ENCODE results near the gene SNPH. TPM values are rescaled to one million over a fixed set of nuclear protein-coding genes. Genes with fewer than 3 reads are reported as not detected.
"Not testable (repeated sequence)": the region's sequence is repeated elsewhere in the genome, so short reads cannot be mapped to it uniquely, and the experiment has no call there.

Gene SNPH
- total and polyA plus RNA-seq, 2 donors from 2014 or later: 3.1 TPM

DNA sequence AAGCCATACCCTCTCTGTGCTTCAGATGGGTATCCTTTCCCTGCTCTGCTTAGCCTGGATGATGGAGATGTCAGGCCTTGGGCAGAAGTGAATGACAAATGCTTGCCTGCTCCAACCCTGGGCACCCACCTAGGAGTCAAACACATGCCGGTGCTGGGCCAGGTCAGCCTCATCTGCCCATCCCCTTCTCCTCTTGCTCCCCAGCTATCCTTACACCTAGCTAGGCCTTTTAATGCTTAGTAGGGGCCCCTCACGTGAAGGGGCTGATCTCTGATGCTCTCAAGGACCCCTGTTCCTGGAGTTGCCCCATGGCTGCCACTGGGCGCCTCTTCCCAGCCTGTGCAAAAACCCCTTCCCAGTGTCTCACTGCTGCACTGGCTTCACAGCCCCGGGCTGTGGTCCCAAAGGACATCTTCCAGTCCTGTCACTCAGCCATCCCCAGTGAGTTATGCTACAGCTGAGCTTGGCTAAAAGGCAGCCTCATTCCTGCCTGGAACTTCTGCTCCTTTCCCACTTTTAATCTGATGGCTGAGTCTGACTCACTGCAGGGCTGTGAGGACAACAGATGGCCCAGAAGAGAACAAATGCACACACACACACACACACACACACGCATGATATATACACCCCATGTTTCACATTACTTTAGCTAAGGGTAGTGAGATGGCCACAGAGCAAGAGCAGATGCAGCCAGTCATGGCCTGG is 75.6 kb downstream of the SNPH start:
- Histone ChIP-seq H3K27ac (ENCODE audit: low read depth in 2 of 2, low read length in 2 of 2) (no peak overlapping the region), H3K9me3 (ENCODE audit: control insufficient read depth in 2 of 3, insufficient read depth in 1 of 3, low read length in 3 of 3) (no peaks in the 10 kb centered on the region), H3K9ac (ENCODE audit: low read length in 3 of 3) (no peak overlapping the region), H3K4me3 (ENCODE audit: low read length in 3 of 3) (no peak overlapping the region), H3K27me3 (ENCODE audit: control insufficient read depth, insufficient read depth, low read length) (no peaks in the 10 kb centered on the region), H3K4me1 (ENCODE audit: control insufficient read depth in 2 of 3, insufficient read depth in 2 of 3, low read depth in 1 of 3, low read length in 3 of 3) (peaks cover 0 to 10% (median 5%) of the 10 kb centered on the region in 3 donors), H3K36me3 (ENCODE audit: control insufficient read depth in 2 of 3, insufficient read depth in 3 of 3, low read length in 3 of 3) (no peaks in the 10 kb centered on the region)
- intact Hi-C loops (cut with DNase I): no loop called here
- FAIRE-seq: no peak
- DNase-seq: no peak
- TF ChIP-seq, protein P1, sequence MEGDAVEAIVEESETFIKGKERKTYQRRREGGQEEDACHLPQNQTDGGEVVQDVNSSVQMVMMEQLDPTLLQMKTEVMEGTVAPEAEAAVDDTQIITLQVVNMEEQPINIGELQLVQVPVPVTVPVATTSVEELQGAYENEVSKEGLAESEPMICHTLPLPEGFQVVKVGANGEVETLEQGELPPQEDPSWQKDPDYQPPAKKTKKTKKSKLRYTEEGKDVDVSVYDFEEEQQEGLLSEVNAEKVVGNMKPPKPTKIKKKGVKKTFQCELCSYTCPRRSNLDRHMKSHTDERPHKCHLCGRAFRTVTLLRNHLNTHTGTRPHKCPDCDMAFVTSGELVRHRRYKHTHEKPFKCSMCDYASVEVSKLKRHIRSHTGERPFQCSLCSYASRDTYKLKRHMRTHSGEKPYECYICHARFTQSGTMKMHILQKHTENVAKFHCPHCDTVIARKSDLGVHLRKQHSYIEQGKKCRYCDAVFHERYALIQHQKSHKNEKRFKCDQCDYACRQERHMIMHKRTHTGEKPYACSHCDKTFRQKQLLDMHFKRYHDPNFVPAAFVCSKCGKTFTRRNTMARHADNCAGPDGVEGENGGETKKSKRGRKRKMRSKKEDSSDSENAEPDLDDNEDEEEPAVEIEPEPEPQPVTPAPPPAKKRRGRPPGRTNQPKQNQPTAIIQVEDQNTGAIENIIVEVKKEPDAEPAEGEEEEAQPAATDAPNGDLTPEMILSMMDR (IDR thresholded peaks at IDR 0.05; ENCODE audit: borderline replicate concordance, extremely low read depth, insufficient read depth): no peak

DNA sequence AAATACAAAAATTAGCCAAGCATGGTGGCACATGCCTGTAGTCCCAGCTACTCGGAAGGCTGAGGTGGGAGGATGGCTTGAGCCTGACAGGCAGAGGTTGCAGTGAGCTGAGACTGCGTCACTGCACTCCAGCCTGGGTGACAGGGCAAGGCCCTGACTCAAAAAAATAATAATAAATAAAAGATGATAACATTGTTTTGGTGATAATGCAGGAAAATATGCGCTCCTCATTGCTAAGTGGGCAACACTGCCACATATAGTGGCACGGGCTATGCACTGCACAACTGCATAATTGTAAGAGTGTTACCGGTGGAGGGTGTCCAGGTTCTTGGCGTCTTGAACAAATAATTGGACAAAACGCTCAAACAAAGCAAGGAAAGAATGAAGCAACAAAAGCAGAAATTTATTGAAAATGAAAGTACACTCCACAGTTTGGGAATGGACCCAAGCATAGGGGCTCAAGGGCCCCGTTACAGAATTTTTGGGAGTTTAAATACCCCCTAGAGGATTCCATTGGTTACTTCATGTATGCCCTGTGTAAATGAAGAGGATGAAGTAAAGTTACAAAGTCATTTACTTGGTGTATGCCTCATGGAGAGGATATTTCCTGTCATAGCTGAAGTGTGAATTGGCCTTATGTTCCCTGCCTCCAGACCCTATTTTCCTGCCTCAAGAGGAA is 77.5 kb downstream of the SNPH start:
- H3K36me3 ChIP-seq (ENCODE audit: control insufficient read depth in 2 of 3, insufficient read depth in 3 of 3, low read length in 3 of 3); DNase-seq; H3K27me3 ChIP-seq (ENCODE audit: control insufficient read depth, insufficient read depth, low read length); H3K4me1 ChIP-seq (ENCODE audit: control insufficient read depth in 2 of 3, insufficient read depth in 2 of 3, low read depth in 1 of 3, low read length in 3 of 3); intact Hi-C loops (cut with DNase I); H3K9ac ChIP-seq (ENCODE audit: low read length in 3 of 3); H3K4me3 ChIP-seq (ENCODE audit: low read length in 3 of 3); H3K27ac ChIP-seq (ENCODE audit: low read depth in 2 of 2, low read length in 2 of 2); H3K9me3 ChIP-seq (ENCODE audit: control insufficient read depth in 2 of 3, insufficient read depth in 1 of 3, low read length in 3 of 3); FAIRE-seq: not testable (repeated sequence)

DNA sequence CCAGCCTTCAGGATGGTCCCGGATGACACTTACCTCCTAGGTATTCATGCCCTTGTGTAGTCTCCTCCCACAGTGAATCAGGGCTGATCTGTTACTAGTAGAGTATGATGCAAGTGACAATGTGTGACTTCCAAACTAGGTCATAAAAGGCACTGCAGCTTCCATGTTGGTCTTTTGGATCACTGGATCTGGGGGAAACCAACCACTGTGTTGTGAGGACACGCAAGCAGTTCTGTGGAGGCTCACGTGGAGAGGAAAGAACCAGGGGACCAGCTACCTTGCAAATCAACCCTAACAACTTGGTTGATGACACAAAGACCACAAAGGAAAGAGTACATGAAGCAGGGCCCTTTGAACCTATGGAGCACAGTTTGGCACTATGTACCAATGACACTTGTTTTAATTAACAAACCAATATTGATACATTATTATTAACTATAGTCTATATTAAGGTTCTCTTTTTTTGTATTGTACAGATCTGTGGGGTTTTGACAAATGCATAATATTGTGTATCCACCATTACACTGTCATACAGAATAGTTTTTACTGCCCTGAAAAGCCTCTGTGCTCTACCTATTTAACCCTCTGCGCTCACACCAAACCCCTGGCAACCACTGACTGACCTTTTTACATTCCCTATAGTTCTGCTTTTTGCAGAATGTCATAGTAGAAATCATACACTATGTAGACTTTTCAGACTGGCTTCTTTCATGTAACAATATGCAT is 79.1 kb downstream of the SNPH start:
- Histone ChIP-seq H3K9ac (ENCODE audit: low read length in 3 of 3) (no peak overlapping the region), H3K4me3 (ENCODE audit: low read length in 3 of 3) (no peak overlapping the region), H3K27ac (ENCODE audit: low read depth in 2 of 2, low read length in 2 of 2) (no peak overlapping the region), H3K27me3 (ENCODE audit: control insufficient read depth, insufficient read depth, low read length) (no peaks in the 10 kb centered on the region), H3K9me3 (ENCODE audit: control insufficient read depth in 2 of 3, insufficient read depth in 1 of 3, low read length in 3 of 3) (peaks cover 0 to 3% (median 0%) of the 10 kb centered on the region in 3 donors), H3K36me3 (ENCODE audit: control insufficient read depth in 2 of 3, insufficient read depth in 3 of 3, low read length in 3 of 3) (no peaks in the 10 kb centered on the region), H3K4me1 (ENCODE audit: control insufficient read depth in 2 of 3, insufficient read depth in 2 of 3, low read depth in 1 of 3, low read length in 3 of 3) (no peaks in the 10 kb centered on the region)
- FAIRE-seq (no peak), DNase-seq (no peak)
- TF ChIP-seq, protein P1 (IDR thresholded peaks at IDR 0.05; ENCODE audit: borderline replicate concordance, extremely low read depth, insufficient read depth): no peak
- intact Hi-C loops (cut with DNase I): no loop called here

DNA sequence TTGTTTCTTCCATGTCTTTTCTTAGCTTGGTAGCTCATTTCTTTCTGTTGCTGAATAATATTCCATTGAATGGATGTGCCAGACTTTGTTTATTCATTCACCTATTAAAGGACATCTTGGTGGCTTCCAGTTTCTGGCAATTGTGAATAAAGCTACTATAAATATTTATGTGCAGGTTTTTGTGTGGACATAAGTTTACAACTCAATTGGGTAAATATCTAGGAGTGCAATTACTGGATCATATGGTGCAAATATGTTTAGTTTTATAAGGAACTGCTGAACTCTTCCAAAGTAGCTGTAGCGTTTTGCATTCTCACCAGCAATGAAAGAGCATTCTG is 79.6 kb downstream of the SNPH start:
- no peaks in the 10 kb centered on the region for H3K36me3 ChIP-seq (ENCODE audit: control insufficient read depth in 2 of 3, insufficient read depth in 3 of 3, low read length in 3 of 3)
- H3K9me3 ChIP-seq (ENCODE audit: control insufficient read depth in 2 of 3, insufficient read depth in 1 of 3, low read length in 3 of 3): peaks cover 0 to 3% (median 0%) of the 10 kb centered on the region in 3 donors
- DNase-seq: no peak
- H3K9ac ChIP-seq (ENCODE audit: low read length in 3 of 3): no peak overlapping the region
- TF ChIP-seq, protein P1 (IDR thresholded peaks at IDR 0.05; ENCODE audit: borderline replicate concordance, extremely low read depth, insufficient read depth): no peak
- intact Hi-C loops (cut with DNase I): no loop called here
- no peaks in the 10 kb centered on the region for H3K27me3 ChIP-seq (ENCODE audit: control insufficient read depth, insufficient read depth, low read length)
- H3K4me3 ChIP-seq (ENCODE audit: low read length in 3 of 3): no peak overlapping the region
- H3K27ac ChIP-seq (ENCODE audit: low read depth in 2 of 2, low read length in 2 of 2): no peak overlapping the region
- no peaks in the 10 kb centered on the region for H3K4me1 ChIP-seq (ENCODE audit: control insufficient read depth in 2 of 3, insufficient read depth in 2 of 3, low read depth in 1 of 3, low read length in 3 of 3)
- no peak for FAIRE-seq
